Breast epithelium (tissue), 3 donors: ENCODE results near the gene NIT2.

Experiments
- CTCF ChIP-seq, 3 donors: fragments of 450-650 bp; IDR thresholded peaks; one replicate each; pipeline ENCODE4 v1.5.1; 2016 to 2017; ENCODE audit warnings: antibody characterized with exemption in 3 of 3, mild to moderate bottlenecking in 3 of 3, moderate library complexity in 3 of 3
- POLR2A ChIP-seq: fragments of 450-650 bp; IDR thresholded peaks from one replicate; pipeline ENCODE4 v1.6.1; 2016; ENCODE audit warnings: antibody characterized with exemption, mild to moderate bottlenecking, moderate library complexity
- POLR2AphosphoS5 ChIP-seq, 3 donors: sonication (generic); formaldehyde crosslinking; IDR thresholded peaks; one replicate each; pipeline ENCODE4 v1.6.1; 2017; ENCODE audit warnings: antibody characterized with exemption in 3 of 3

GRCh38 chr3:100335434-100335833, 877 bp downstream of the NIT2 start:
- TF ChIP-seq POLR2AphosphoS5 (IDR thresholded peaks at IDR 0.05) (no peak), CTCF (IDR thresholded peaks at IDR 0.05) (no peak), POLR2A (no peak)
